Gastrocnemius medialis (tissue), 4 donors: Measurements from ENCODE around the gene ERI3.

Experiments
- POLR2A ChIP-seq, 2 donors: fragments of 450-650 bp; IDR thresholded peaks; one replicate each; pipeline ENCODE4 v1.6.1; 2017; ENCODE audit warnings: antibody characterized with exemption in 2 of 2, mild to moderate bottlenecking in 2 of 2, moderate library complexity in 2 of 2
- TF ChIP-seq, protein P1 (sequence below), 5 experiments: fragments of 450-650 bp in 3 of 5; fragments of 200-600 bp in 2 of 5; sonication (generic) in 2 of 5; IDR thresholded peaks in 4 of 5; conservative IDR thresholded peaks in 1 of 5; 1 replicate in 4 of 5; 2 replicates in 1 of 5; pipeline ENCODE4 v1.5.1; 2016 to 2019; ENCODE audit warnings: antibody characterized with exemption in 5 of 5, mild to moderate bottlenecking in 3 of 5, moderate library complexity in 3 of 5

DNA sequence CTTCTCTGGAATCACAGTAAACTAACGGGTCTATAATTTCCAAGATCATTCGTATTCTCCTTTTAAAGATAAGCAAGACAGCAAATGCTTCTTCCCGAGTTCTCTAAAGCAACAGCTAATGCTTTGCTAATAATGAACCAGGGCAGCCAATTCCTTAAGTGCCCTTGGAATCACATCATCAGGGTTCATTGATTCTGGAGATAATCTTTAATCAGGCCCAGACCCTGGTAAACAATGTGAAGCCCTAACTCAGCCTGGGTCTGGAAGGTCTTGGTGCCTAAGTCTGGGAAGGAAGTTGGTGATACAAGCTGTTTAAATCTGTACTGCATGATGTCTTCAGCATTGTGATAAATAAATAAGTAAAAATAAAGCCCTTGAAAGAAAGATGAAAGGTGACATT is 18.4 kb downstream of the ERI3 start:
- no peak for TF ChIP-seq POLR2A (IDR thresholded peaks at IDR 0.05)
- TF ChIP-seq, protein P1, sequence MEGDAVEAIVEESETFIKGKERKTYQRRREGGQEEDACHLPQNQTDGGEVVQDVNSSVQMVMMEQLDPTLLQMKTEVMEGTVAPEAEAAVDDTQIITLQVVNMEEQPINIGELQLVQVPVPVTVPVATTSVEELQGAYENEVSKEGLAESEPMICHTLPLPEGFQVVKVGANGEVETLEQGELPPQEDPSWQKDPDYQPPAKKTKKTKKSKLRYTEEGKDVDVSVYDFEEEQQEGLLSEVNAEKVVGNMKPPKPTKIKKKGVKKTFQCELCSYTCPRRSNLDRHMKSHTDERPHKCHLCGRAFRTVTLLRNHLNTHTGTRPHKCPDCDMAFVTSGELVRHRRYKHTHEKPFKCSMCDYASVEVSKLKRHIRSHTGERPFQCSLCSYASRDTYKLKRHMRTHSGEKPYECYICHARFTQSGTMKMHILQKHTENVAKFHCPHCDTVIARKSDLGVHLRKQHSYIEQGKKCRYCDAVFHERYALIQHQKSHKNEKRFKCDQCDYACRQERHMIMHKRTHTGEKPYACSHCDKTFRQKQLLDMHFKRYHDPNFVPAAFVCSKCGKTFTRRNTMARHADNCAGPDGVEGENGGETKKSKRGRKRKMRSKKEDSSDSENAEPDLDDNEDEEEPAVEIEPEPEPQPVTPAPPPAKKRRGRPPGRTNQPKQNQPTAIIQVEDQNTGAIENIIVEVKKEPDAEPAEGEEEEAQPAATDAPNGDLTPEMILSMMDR (IDR thresholded peaks at IDR 0.05 in 4 of 5, conservative IDR thresholded peaks at IDR 0.05 in 1 of 5): no peak
